Cardiac septum (tissue), 1 donor: ENCODE results near the gene CYB561A3. TPM values are rescaled to one million over a fixed set of nuclear protein-coding genes. Genes with fewer than 3 reads are reported as not detected.

Source experiments
- DNase-seq: peaks from one replicate; pipeline ENCODE4 v3.0.0-alpha.2; 2020; ENCODE audit warnings: low spot score
- intact Hi-C: fragments of 100-400 bp; cut with DNase I; formaldehyde crosslinking; loops from one replicate; pipeline ENCODE4 v1.14.0; 2022
- total RNA-seq: library from RNA; stranded (reverse); fragmentation: NEBNext Ultra II Directional; extraction: Animal tissue kit (Norgen Biotek cat#: 25700); gene quantifications from one replicate; pipeline ENCODE4 v1.2.1, GENCODE V29; 2021
- donor health status: DM: no; HTN: no; CAD: no.

CYB561A3 gene
- total RNA-seq, 1 donor from 2014 or later, result 11.2 TPM

- intact Hi-C loops, result loop anchor here (1.0 to 5.0 kb wide), 2 partner anchors 29 to 36 kb away; partner anchors contain the start of genes TMEM138 and VWCE
- DNase-seq, result peak; percentile 47
Observed at GRCh38 chr11:61333550-61334433, 27.9 kb downstream of the CYB561A3 start.

DNA sequence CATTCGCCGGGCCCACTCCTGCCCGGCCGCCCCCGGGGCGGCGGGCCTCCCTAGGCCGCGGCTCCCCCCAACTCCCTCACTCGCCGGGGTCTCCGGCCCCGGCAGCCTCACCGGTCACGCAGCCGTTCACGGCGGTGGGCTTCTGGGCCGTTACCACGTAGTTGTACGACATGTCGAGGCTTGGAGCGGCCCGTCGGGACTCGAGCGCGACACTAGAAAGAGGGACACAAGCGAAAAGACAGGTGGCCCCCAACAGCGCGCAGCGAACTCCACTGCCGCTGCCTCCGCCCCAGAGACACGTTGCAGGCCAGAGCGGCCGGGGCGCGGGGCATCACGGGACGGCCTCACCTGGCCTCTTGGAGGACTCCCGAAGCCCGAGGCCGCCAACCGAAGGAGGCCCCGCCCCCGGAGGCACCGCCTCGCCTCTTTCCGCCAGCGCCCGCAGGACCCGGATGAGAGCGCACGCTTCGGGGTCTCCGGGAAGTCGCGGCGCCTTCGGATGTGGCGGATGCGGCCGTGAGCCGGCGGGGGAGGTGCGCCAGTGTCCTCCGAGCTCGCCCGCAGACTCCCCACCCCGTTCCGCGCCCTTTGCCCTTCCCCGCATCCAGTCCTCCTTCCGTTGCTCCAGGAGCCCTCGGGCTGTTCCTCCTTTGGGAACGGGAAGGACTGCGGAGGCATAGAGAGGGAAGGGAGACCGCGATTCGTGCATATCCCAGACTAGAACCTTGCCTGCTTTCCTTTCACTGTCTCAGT is 28.7 kb downstream of the CYB561A3 start, which contains the start of the genes DDB1 and TKFC:
Gene DDB1 (minus strand): TSS at position 309 of the 753 bp plus-strand sequence. CDS start 137 bp downstream, at position 172.
Gene TKFC (plus strand): TSS at position 432 of the 753 bp plus-strand sequence. CDS start 1,501 bp downstream, outside the sequence.
- intact Hi-C loops, result loop anchor here (1.0 to 5.0 kb wide), 2 partner anchors 29 to 36 kb away; partner anchors contain the start of genes TMEM138 and VWCE
- DNase-seq, result peak; percentile 98

- intact Hi-C loops, result loop anchor here (5.0 kb wide), 1 partner anchor 35 kb away; the partner anchor contains the start of gene VWCE
Observed at GRCh38 chr11:61332281-61332796, 29.3 kb downstream of the CYB561A3 start.

GRCh38 chr11:61331651-61332050 is 30.0 kb downstream of the CYB561A3 start:
- intact Hi-C loops, result loop anchor here (5.0 kb wide), 1 partner anchor 34 kb away; the partner anchor contains the start of gene VWCE
- DNase-seq, result no peak

More at GRCh38 chr11:61332281-61332796, 29.3 kb downstream of the CYB561A3 start:
- DNase-seq, result no peak

DNA sequence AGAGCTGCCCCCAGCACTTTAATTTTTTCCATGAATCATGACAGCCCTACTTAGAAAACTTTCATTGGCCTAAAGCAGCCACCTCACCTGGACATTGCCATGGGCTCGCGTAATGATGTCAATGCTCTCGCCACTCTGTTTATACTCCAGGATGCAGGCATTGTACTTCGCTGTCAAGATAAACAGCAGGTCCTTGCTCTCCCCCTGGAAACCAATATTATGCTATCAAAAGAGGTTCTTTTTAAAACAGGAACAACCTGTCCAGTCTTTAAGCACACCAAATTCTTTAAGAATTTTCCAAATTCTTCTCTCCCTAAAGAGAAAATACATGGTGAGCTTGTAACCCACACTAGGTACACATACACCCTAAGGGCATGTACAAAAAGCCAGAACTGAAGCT is 31.8 kb downstream of the CYB561A3 start:
- intact Hi-C loops, result loop anchor here (5.0 kb wide), 1 partner anchor 33 kb away; the partner anchor contains the start of gene VWCE

GRCh38 chr11:61328351-61328750 is 33.3 kb downstream of the CYB561A3 start:
- DNase-seq, result peak; percentile 50
- intact Hi-C loops, result no loop called here

More for the DNA sequence above, 31.8 kb downstream of the CYB561A3 start:
- DNase-seq, result no peak

DNA sequence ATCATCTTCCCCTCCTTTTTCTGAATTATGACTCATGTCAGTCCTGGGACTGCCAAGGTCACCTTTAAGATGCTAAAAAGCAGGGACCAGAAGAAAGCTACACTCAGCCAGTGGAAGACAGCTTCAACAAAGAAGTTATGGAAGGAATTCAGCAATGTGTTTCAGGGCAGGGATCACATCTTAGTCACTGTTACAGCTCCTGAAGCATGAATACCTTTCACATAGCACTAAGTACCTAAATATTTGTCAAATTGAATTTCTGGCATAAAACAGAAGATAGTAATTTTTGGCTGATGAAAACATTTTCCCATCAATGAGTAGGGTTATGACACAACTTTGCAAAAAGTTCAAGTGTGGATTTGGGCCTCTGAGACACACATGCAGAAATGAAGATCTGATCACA is 34.0 kb downstream of the CYB561A3 start:
- no peak for DNase-seq
- intact Hi-C loops, result no loop called here

DNA sequence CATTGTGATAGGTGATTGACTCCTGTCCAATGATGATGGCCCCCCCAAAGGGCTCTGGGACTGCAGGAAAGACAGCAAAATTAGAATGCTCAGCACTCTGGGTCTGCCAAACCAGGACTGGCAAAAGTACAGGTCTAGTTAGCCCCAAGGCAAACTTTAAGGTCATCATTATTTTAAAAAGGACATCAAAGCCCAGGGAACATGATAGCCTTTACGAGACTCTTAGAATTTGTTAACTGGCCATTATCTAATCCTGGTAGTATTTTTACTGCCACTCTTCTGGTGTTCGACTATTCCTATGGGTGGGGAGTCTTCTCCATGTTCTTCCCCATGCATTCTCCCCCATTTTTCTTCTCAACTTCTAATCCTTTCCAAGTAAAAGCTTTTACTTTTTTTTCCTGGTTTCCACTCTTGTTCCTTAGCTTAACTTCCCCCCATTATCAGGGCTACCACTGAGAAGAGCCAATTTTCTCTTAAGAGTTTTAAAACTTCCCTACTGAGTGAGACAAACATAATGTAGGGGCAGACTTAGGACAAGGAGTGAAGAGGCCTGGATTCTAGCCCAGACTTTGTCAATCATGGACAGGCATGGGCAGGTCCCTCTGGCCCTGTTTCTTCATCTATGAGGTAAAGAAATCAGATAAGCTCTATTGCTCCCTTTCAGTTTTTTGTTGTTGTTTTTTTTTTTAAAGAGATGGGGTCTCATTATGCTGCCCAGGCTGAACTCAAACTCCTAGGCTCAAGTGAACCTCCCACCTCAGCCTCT is 35.9 kb downstream of the CYB561A3 start:
- DNase-seq, result peak; percentile 14
- intact Hi-C loops, result no loop called here

GRCh38 chr11:61315260-61315659 is 46.4 kb downstream of the CYB561A3 start:
- intact Hi-C loops, result no loop called here
- DNase-seq, result no peak

- no peak for DNase-seq
- intact Hi-C loops, result no loop called here
Observed at GRCh38 chr11:61310749-61311148, 50.9 kb downstream of the CYB561A3 start.

- no peak for DNase-seq
- intact Hi-C loops, result no loop called here
Observed at GRCh38 chr11:61309739-61310138, 51.9 kb downstream of the CYB561A3 start.

GRCh38 chr11:61309141-61309540 is 52.5 kb downstream of the CYB561A3 start:
- intact Hi-C loops, result no loop called here
- no peak for DNase-seq

DNA sequence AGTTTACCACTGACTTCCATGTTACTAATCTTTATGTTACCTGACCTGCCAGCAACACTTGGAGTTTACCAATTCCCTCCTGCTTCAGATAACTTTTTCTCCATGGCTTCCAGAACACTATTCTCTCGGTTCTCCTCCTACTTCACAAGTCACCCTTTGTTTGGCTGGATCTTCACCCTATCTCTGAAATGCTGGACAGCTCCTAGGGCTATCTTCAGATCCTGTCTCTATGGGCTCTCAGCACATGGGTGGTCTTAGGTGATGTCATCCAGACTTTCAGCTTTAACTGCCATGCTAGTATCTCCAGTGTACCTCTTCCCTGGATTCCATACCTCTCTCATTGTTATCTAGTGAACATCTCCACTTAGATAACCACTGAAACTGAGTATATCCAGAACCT is 54.3 kb downstream of the CYB561A3 start:
- DNase-seq, result no peak
- intact Hi-C loops, result no loop called here

DNA sequence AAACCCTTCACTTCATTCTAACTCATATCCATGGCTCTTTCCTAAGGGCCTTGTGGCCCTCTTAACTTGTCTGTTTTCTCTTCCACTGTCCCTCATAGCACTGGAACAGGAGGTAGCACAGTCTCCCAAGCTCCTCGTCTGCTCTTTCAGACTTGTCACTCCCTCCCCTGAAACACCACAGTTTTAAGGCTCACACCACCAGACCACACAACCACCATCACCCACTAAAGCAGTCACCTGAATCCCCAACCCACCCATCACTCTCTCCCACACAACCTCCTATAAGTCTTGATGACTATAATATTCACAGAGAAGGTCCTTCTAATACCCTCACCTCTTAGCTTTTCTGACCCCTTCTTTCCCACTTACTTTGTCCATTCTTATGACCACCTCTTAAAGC is 55.5 kb downstream of the CYB561A3 start:
- intact Hi-C loops, result no loop called here
- no peak for DNase-seq

GRCh38 chr11:61305417-61305816 is 56.3 kb downstream of the CYB561A3 start:
- DNase-seq, result no peak
- intact Hi-C loops, result no loop called here

- DNase-seq, result no peak
- intact Hi-C loops, result no loop called here
Observed at GRCh38 chr11:61303725-61304124, 58.0 kb downstream of the CYB561A3 start.

- DNase-seq, result no peak
- intact Hi-C loops, result no loop called here
Observed at GRCh38 chr11:61302550-61302949, 59.1 kb downstream of the CYB561A3 start.
